Measurements from ENCODE around the gene MCHR1. TPM values are rescaled to one million over a fixed set of nuclear protein-coding genes. Genes with fewer than 3 reads are reported as not detected.

MCHR1 gene
- total and polyA plus RNA-seq, 2 of the 13 experiments (the other 11 are each of a cell fraction or from before 2014, with no cell fraction given): 0.40 to 0.83 TPM

DNA sequence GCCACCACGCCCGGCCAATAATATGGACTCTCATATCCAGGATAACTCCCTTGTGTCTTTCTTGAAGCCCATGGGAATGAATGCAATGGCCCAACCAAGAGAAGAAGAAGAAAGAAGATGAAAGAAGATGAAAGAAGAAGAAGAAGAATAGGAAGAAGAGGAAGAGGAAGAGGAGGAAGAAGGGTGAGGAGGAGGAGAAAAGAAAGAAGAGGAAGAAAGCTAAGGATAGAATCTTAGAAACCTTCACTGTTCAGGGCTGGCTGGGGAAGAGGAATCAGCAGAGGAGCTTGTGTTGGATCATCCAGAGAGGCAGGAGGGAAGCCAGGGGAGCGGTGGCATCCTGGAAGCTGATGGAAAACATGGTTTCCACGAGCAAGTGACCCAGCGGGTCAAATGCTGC lies 28.9 kb downstream of the MCHR1 start:
- Histone ChIP-seq H4K20me1 (ENCODE audit: insufficient read depth, low read length) (no peaks in the 10 kb centered on the region), H3K4me3 (replicated peaks in 1 of 3; ENCODE audit: insufficient read depth in 1 of 3, low read depth in 2 of 3, low read length in 3 of 3) (no peak overlapping the region), H2AFZ (ENCODE audit: low read length) (no peak overlapping the region), H3K9me3 (ENCODE audit: low read length) (0 out of 2 replicates have a peak, but pooled peaks cover 6% of the 10 kb centered on the region), H3K27ac (ENCODE audit: extremely low read length, insufficient read depth, low read length) (no peak overlapping the region), H3K9ac (ENCODE audit: insufficient read depth, low read depth, low read length) (no peak overlapping the region), H3K79me2 (ENCODE audit: insufficient read depth, low read length) (no peaks in the 10 kb centered on the region), H3K27me3 (ENCODE audit: control insufficient read depth in 1 of 2, insufficient read depth in 2 of 2, low read length in 2 of 2) (peaks cover 0 to 9% of the 10 kb centered on the region in 2 experiments; a peak in 1 of 5 replicates), H3K4me1 (ENCODE audit: insufficient read depth, low read length) (peaks cover 42% of the 10 kb centered on the region), H3K4me2 (ENCODE audit: low read depth, low read length) (no peak overlapping the region), H3K36me3 (replicated peaks in 1 of 2; ENCODE audit: control insufficient read depth in 1 of 2, insufficient read depth in 2 of 2, low read length in 2 of 2) (no peaks in the 10 kb centered on the region)
- POLR2A ChIA-PET: interaction anchor here (1.5 kb wide), 1 partner anchor 56 kb away, joined by 3 read pairs; no protein-coding TSS in a partner anchor
- intact Hi-C loops (cut with micrococcal nuclease; ENCODE audit: unreplicated experiment): no loop called here
- FAIRE-seq (no peak), DNase-seq (ENCODE audit: low spot score) (no peak), ATAC-seq (no peak)
- CTCF ChIA-PET (ENCODE audit: low intra/inter-chr PET ratio, low total read pairs): no interaction called here
- no TSS peak for BruUV-seq (replicated peaks)
- TF ChIP-seq ZNF317 (CRISPR knock-in tag; IDR thresholded peaks at IDR 0.05) (no peak), CENPX (CRISPR knock-in tag; IDR thresholded peaks at IDR 0.05) (no peak), ZFYVE20 (CRISPR knock-in tag; IDR thresholded peaks at IDR 0.05; ENCODE audit: borderline replicate concordance, low read depth) (no peak), ZNF234 (CRISPR knock-in tag; conservative IDR thresholded peaks at IDR 0.05) (no peak), MAF1 (CRISPR knock-in tag; IDR thresholded peaks at IDR 0.05; ENCODE audit: borderline replicate concordance) (no peak), EP300 (IDR thresholded peaks at IDR 0.05; ENCODE audit: low read depth in 2 of 2, low read length in 2 of 2) (no peak), EP300 (CRISPR knock-in tag; IDR thresholded peaks at IDR 0.05; ENCODE audit: borderline replicate concordance) (no peak), ETV6 (CRISPR knock-in tag; conservative IDR thresholded peaks at IDR 0.05) (no peak), ZNF251 (CRISPR knock-in tag; IDR thresholded peaks at IDR 0.05) (no peak), KLF13 (CRISPR knock-in tag; IDR thresholded peaks at IDR 0.05) (no peak), ZNF367 (CRISPR knock-in tag; IDR thresholded peaks at IDR 0.05; ENCODE audit: borderline replicate concordance) (no peak), ZFP62 (CRISPR knock-in tag; IDR thresholded peaks at IDR 0.05) (no peak), ZNF703 (CRISPR knock-in tag; IDR thresholded peaks at IDR 0.05; ENCODE audit: borderline replicate concordance) (no peak), PPARG (CRISPR knock-in tag; conservative IDR thresholded peaks at IDR 0.05) (no peak), SYNCRIP (IDR thresholded peaks at IDR 0.05; ENCODE audit: insufficient read depth, low read depth, low read length) (no peak)
- TF ChIP-seq, protein P1, sequence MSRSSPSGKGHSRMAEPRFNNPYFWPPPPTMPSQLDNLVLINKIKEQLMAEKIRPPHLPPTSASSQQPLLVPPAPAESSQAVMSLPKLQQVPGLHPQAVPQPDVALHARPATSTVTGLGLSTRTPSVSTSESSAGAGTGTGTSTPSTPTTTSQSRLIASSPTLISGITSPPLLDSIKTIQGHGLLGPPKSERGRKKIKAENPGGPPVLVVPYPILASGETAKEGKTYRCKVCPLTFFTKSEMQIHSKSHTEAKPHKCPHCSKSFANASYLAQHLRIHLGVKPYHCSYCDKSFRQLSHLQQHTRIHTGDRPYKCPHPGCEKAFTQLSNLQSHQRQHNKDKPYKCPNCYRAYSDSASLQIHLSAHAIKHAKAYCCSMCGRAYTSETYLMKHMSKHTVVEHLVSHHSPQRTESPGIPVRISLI (CRISPR knock-in tag; IDR thresholded peaks at IDR 0.05; ENCODE audit: borderline replicate concordance): no peak
- TF ChIP-seq, protein P2, sequence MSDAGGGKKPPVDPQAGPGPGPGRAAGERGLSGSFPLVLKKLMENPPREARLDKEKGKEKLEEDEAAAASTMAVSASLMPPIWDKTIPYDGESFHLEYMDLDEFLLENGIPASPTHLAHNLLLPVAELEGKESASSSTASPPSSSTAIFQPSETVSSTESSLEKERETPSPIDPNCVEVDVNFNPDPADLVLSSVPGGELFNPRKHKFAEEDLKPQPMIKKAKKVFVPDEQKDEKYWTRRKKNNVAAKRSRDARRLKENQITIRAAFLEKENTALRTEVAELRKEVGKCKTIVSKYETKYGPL (CRISPR knock-in tag; IDR thresholded peaks at IDR 0.05): no peak
- in situ Hi-C loops (cut with HindIII; ENCODE audit: extremely low pct_ligation_motif_present, low pct_unique_long_range_greater_than_20kb): no loop called here
- WGBS (ENCODE audit: low lambda C conversion rate): 71% methylated on average over 5 of the region's 5 CpGs

All from HepG2 (cell line).